ENCODE measurements around the gene NR2F1-AS1.

The NR2F1-AS1 gene

GRCh38 chr5:93430118-93430517 is 150.9 kb downstream of the NR2F1-AS1 start:
- no peak overlapping the region for H3K4me2 ChIP-seq (ENCODE audit: low read length)
- H3K4me1 ChIP-seq: no peaks in the 10 kb centered on the region
- no peak for TF ChIP-seq CTCF (IDR thresholded peaks at IDR 0.05)
- H3K27ac ChIP-seq: no peak overlapping the region
- H3K4me3 ChIP-seq (ENCODE audit: low read depth, low read length): no peak overlapping the region
- no peaks in the 10 kb centered on the region for H3K36me3 ChIP-seq (ENCODE audit: control insufficient read depth, insufficient read depth, low read length)
- H3K9me3 ChIP-seq (ENCODE audit: control insufficient read depth, low read length): no peaks in the 10 kb centered on the region
- H3K9ac ChIP-seq: no peak overlapping the region
- H3K79me2 ChIP-seq: no peaks in the 10 kb centered on the region
- H3K27me3 ChIP-seq (ENCODE audit: control insufficient read depth, insufficient read depth, low read length): no peaks in the 10 kb centered on the region
- H2AFZ ChIP-seq: no peak overlapping the region

DNA sequence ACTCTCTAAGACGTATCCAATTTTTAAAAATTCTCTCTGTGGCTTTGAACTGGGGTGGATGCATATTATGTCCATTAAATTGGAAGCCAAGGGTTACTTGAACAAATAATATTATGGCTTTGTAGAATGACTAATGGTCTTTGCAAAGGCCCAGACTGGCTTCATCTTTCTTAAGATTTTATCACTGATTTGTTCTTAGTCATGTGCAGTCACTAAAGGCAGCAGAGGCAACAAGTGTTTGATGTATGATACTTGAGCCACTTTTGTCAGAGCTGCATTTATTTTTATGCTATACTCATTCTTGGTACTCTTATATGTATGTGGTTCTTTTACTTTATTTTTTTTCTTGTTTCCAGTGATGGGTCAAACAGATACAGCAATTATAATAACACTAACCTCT is 152.2 kb downstream of the NR2F1-AS1 start:
- Histone ChIP-seq H3K27ac (no peak overlapping the region), H3K4me2 (ENCODE audit: low read length) (no peak overlapping the region), H3K36me3 (ENCODE audit: control insufficient read depth, insufficient read depth, low read length) (no peaks in the 10 kb centered on the region), H3K9ac (no peak overlapping the region), H3K4me1 (no peaks in the 10 kb centered on the region), H3K4me3 (ENCODE audit: low read depth, low read length) (no peak overlapping the region), H3K79me2 (no peaks in the 10 kb centered on the region), H3K9me3 (ENCODE audit: control insufficient read depth, low read length) (no peaks in the 10 kb centered on the region), H2AFZ (no peak overlapping the region), H3K27me3 (ENCODE audit: control insufficient read depth, insufficient read depth, low read length) (no peaks in the 10 kb centered on the region)
- TF ChIP-seq CTCF (IDR thresholded peaks at IDR 0.05): no peak

DNA sequence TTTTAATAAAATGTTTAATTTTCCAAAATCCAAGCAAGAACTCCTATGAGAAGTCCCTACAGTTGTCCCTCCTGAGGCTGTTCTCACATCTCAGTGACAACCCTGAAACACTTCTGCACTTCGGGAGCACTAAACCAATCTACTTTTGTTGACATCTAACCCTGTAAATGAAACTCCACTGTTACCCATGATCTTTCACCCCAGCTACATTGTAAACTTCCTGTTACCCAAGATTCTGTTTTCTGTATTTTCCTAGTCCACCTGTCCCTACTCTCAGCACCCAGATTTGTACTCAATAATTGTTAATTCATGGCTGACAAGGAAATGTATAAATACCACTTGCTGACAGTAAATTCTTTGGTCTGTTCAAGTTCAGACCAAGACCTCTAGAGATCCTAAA is 153.7 kb downstream of the NR2F1-AS1 start:
- H3K4me2 ChIP-seq (ENCODE audit: low read length): no peak overlapping the region
- H3K27ac ChIP-seq: no peak overlapping the region
- H3K79me2 ChIP-seq: no peaks in the 10 kb centered on the region
- no peaks in the 10 kb centered on the region for H3K9me3 ChIP-seq (ENCODE audit: control insufficient read depth, low read length)
- no peak overlapping the region for H2AFZ ChIP-seq
- H3K9ac ChIP-seq: no peak overlapping the region
- no peaks in the 10 kb centered on the region for H3K27me3 ChIP-seq (ENCODE audit: control insufficient read depth, insufficient read depth, low read length)
- TF ChIP-seq CTCF (IDR thresholded peaks at IDR 0.05): no peak
- H3K4me1 ChIP-seq: no peaks in the 10 kb centered on the region
- no peak overlapping the region for H3K4me3 ChIP-seq (ENCODE audit: low read depth, low read length)
- H3K36me3 ChIP-seq (ENCODE audit: control insufficient read depth, insufficient read depth, low read length): no peaks in the 10 kb centered on the region

DNA sequence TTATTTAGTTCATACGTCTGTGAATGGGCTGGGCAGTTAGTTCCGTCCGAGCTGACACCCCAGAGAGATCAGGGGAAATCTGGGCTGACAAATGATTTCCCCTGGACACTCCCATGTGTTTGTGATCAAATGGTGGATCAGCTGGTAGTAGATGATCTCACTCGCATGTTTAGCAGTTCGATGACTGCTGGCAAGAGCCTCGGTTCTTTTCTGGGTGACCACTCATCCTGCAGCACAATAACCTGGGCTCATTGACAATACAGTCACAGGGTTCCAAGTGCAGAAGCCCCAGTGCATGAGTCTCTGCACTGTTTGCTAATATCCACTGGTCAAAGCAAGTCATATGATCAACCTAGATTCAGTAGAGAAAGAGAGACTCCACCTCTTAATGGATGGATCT is 155.9 kb downstream of the NR2F1-AS1 start:
- Histone ChIP-seq H3K9me3 (ENCODE audit: control insufficient read depth, low read length) (no peaks in the 10 kb centered on the region), H3K36me3 (ENCODE audit: control insufficient read depth, insufficient read depth, low read length) (no peaks in the 10 kb centered on the region), H3K4me3 (ENCODE audit: low read depth, low read length) (no peak overlapping the region), H3K27me3 (ENCODE audit: control insufficient read depth, insufficient read depth, low read length) (no peaks in the 10 kb centered on the region), H3K4me2 (ENCODE audit: low read length) (no peak overlapping the region), H3K9ac (no peak overlapping the region), H3K4me1 (no peaks in the 10 kb centered on the region), H3K27ac (no peak overlapping the region), H3K79me2 (no peaks in the 10 kb centered on the region), H2AFZ (no peak overlapping the region)
- no peak for TF ChIP-seq CTCF (IDR thresholded peaks at IDR 0.05)

DNA sequence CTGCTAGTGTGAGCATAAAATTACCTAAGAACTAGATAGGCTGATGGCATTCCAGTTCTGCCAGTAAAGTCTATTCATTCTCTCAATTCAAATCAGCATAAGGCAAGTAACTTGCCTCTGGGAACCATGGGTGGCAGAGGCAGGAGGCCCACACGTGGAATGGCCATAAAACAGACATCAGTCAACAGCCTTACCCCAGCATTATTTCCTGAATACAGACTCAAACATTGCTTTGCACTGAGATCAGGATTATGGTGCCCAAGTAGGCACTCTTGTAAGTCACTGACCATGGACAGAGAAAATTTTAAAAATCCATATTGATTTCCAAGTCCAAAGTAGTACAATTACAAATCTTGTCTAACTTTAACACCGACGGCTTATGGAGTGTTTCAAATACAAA is 157.7 kb downstream of the NR2F1-AS1 start:
- Histone ChIP-seq H3K9me3 (ENCODE audit: control insufficient read depth, low read length) (no peaks in the 10 kb centered on the region), H3K79me2 (no peaks in the 10 kb centered on the region), H2AFZ (no peak overlapping the region), H3K36me3 (ENCODE audit: control insufficient read depth, insufficient read depth, low read length) (no peaks in the 10 kb centered on the region), H3K4me2 (ENCODE audit: low read length) (no peak overlapping the region), H3K27me3 (ENCODE audit: control insufficient read depth, insufficient read depth, low read length) (no peaks in the 10 kb centered on the region), H3K27ac (no peak overlapping the region), H3K9ac (no peak overlapping the region), H3K4me1 (no peaks in the 10 kb centered on the region), H3K4me3 (ENCODE audit: low read depth, low read length) (no peak overlapping the region)
- TF ChIP-seq CTCF (IDR thresholded peaks at IDR 0.05): no peak
